HL-60/S4 treated with phorbol 12-myristate 13-acetate at 8.2 ng/mL for 4 days and 3 days (cell line): Measurements from ENCODE around the gene APOBR.
"Not testable (repeated sequence)": the region's sequence is repeated elsewhere in the genome, so short reads cannot be mapped to it uniquely, and the experiment has no call there.

ENCODE experiments used
- in situ Hi-C: fragments of 300-500 bp; cut with MboI; formaldehyde crosslinking; loops from 2 replicates; pipeline ENCODE4 v1.15.0; 2022; ENCODE audit warnings: low sequenced_read_pairs

The APOBR gene, protein sequence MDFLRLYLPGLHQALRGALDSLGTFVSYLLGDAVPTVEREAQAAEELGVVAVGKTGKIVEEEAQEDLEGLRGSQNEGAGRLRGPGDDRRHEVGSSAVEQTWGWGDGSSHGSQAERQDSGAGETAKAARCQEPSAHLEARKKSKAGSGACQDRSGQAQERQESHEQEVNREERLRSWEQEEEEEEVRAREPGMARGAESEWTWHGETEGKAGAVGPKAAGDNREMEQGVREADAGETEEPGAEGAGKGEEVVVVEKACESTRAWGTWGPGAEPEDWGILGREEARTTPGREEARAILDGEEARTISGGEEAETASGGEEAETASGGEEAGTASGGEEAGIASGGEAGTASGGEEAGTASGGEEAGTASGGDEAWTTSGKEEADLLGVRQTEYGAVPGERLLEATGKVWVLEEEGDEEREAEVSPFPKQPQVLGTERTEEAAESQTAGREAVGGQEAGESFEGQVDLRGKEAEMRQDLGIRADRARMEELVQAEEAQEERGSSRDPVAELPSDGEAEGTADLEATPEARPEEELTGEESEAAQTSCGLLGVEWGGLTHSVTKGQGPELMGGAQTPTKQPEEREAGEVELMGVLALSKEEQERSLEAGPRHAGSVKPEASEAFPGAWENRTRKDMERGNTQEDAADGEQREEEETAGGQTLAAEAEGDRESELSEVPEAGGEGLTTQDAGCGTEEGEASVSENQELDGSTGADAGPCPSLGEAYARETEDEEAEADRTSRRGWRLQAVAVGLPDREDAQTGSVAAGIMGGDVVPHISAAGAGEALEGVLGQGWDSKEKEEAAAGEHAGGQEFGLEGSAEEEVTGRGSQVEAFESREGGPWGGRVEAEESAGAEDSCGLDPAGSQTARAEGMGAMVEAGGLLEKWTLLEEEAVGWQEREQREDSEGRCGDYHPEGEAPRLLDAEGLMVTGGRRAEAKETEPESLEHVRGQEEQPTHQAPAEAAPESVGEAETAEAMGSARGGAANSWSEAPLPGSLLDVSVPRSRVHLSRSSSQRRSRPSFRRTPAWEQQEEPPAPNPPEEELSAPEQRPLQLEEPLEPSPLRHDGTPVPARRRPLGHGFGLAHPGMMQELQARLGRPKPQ

DNA sequence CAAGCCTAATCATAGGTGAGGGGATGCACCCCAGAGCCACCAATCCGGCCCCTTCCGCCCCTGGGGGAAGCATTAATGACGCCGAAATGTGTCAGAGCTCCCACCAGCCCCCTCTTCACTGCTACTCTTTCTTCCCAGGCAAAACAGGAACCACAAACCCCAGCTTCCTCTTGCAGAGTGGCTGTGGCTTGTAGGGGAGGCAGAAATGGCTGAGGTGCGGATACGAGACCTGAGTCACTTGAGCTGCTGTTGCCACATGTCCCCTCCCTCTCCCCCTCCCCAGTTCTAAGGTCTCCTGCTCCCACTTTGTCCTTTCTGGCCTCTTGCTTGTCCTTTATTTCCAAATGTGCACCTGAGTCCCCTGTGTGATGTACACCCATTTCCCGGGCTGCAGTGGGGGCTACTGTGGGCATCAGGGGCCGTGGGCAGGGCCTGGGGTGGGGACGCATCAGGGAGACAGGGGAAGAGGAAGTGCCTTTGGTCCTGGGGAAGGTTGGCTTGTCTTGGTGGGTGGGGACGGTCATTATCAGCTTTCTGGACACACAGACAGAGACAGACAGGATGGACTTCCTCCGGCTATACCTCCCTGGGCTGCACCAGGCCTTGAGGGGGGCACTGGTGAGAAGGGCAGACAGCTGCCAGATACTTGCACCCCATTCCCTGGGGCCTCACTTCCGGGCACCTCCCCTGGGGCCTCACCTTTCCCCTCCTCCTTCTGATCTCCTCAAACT, at the start of gene APOBR:
Gene APOBR, plus strand, starts transcription at position 523 of the 731 bp plus-strand sequence. Its CDS starts 39 bp downstream, at position 562.
- in situ Hi-C loops: no loop called here

DNA sequence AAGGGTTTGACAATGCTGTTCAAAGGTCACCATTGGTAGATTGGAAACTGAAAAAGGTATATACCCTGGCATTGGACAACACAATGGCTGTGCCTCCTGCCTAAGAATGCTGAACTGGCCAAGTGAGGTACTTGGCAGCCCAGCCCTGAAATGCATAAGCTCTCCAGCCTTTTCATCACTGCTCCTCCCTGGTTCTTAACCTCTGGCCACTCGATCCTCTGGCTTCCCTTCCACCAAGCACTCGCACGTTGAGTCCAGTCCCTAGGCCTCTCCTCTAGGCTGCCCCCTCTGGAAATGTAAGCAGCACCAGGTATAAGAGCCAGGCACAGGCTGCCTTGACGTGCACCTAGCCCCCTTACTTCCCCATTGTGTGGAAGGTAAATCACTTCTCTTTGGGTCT, 48.1 kb upstream of the APOBR start:
- in situ Hi-C loops: not testable (repeated sequence)

DNA sequence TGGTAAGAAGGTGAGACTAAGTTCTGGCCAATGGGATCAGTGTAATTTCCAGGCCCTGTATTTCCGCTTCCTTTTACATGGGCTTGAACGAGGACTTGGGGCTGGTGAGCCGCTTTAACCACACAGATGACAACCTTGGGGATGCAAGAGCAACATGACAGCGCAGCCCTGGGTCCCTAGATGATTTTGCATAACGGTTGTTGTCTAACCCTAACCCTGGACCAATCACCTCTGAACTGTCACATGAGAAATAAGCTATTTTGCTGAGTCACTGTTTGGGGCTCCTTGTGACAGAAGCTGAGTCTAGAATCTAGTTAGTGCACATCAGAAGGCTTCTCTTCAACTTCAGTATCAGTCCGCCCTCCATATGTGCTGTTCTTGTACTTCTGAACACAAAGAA, 47.4 kb upstream of the APOBR start:
- in situ Hi-C loops: not testable (repeated sequence)

DNA sequence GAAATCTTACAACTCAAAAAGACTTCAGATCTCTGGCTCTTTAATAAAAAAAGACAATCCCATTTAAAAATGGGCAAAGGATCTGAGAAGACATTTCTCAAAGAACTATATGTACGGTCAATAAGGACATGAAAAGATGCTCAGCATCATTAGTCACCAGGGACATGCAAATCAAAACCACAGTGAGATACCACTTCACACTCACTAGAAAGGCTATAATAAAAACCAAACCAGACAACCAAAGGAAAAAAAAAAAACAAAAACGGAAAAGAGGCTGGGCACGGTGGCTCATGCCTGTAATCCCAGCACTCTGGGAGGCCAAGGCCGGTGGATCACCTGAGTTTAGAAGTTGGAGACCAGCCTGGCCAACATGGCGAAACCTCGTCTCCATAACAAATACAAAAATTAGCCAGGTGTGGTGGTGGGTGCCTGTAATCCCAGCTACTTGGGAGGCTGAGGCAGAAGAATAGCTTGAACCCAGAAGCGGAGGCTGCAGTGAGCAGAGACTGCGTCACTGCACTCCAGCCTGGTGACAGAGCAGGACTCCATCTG, 20.7 kb upstream of the APOBR start:
- in situ Hi-C loops: no loop called here

DNA sequence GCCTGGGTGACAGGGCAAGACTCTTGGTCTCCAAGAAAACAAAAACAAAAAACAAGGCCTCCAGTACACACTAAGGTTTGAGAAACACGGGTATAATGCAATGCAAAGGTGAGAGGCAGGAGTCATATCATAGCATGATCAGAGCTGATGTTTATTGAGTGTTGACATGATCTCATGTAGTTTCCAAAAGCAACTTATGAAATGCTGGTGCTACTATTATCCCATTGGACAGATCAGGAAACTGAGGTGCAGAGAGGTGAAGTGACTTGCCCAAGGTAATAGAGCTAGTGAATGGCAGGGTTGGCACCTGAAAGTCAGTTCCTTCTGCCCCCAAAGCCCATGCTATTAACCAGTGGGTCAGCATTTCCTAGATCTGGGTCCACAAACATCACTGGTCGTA, 19.2 kb upstream of the APOBR start:
- in situ Hi-C loops: no loop called here

DNA sequence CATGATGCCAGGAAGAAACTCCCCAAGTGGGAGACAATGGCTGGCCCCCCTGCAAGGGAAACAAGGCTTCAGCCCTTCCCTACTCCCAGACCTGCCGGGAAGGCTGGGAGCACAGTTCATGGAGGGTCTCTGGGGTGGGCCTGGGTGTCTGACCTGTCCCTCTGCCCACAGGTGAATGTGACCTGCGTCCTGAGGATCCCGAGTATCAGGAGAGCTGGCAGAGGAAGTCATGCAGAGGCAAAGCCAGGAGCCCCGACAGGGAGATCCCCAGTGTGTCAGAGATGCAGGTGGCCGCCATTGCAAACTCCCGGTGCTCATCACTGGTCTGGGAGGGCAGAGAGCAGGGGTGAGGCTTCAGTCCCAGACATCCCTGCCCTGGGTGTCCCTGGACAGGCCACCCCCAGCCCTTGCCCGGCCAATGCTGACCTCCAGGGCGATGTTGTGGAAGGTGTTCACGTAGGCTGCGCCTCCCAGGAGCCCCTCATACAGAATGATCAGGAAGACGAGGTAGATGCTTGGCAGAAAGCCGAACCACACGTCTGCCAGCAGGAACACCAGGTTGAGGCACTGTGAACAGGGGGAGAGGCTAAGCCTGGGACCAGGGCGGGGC, 17.0 kb upstream of the APOBR start:
- in situ Hi-C loops: no loop called here

DNA sequence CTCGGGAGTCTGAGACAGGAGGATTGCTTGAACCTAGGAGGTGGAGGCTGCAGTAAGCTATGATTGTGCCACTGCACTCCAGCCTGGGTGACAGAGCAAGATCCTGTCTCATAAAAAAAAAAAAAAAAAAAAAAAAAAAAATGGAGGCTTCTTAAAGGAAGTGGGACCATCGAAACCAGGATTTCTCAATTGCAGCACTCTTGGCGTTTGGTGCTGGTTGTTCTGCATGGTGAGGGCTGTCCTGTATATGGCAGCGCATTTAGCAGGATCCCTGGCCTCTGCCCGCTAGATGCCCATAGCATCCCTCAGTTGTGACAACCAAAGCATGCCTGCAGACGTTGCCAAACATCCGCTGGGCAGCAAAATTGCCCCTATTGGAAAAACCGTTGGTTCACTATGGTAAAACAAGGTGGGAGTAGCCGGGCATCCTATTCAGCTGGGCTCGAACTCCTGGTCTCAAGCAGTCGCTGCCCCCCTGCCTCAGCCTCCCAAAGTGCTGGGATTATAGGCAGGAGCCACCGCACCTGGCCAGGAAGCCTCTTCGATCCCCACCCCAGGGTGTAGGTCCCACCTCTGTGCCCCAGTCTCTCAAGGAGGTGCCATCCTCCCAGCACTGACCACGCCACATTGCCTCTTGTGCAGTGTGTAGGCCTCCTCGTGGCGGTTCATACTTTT, 15.8 kb upstream of the APOBR start:
- in situ Hi-C loops: no loop called here

DNA sequence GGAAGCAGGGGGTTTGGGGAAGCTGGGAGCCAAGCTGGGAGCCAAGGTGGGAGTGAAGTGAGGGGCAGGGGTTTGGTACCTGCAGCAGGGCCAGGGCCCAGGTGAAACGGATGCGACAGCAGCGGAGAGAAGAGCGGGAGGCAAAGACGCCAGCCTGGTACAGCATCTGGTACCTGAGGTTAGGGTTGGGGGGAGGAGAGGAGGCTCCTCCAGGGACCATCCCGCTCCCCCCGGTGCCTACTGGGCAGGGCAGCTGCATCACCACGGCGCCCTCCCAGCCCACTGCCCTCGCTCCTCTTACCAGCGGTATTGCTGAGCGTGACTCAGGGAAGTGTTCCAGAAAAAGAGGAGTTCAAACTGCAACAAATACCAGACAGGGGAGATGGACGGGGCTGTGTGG, 12.4 kb upstream of the APOBR start:
- in situ Hi-C loops: no loop called here

DNA sequence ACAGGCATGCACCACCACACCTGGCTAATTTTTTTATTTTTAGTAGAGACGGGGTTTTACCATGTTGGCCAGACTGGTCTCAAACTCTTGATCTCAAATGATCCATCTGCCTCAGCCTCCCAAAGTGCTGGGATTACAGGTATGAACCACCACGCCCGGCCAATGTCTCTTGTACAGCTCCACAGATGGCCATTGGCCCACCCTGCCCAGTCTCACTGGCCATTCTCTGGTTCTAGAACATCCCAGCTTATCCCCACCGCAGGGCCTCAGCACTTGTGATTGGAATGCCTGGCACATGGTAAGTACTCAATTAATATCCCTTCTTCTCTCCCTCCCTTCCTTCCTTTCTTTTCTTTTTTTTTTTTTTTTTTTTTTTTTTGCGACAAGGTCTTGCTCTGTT, 11.1 kb upstream of the APOBR start:
- in situ Hi-C loops: not testable (repeated sequence)

DNA sequence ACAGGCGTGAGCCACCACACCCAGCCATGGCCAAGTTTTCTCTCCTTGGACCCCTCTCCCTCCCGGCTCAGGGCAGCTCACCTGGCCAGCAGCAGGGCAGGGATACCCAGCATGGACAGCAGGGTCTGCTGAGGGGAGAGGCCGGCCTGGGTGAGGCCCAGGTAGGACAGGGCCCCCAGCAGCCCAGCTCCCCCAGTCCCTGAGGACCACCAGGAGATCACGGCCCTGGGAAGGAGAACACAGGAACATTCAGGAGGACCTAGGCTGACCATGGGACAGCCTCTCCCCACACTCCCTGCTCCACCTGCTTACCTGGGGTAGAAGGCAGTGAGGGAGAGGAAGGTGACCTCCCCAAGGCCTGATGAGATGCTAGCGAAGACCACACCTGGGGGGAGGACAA, 8.2 kb upstream of the APOBR start:
- in situ Hi-C loops: no loop called here

DNA sequence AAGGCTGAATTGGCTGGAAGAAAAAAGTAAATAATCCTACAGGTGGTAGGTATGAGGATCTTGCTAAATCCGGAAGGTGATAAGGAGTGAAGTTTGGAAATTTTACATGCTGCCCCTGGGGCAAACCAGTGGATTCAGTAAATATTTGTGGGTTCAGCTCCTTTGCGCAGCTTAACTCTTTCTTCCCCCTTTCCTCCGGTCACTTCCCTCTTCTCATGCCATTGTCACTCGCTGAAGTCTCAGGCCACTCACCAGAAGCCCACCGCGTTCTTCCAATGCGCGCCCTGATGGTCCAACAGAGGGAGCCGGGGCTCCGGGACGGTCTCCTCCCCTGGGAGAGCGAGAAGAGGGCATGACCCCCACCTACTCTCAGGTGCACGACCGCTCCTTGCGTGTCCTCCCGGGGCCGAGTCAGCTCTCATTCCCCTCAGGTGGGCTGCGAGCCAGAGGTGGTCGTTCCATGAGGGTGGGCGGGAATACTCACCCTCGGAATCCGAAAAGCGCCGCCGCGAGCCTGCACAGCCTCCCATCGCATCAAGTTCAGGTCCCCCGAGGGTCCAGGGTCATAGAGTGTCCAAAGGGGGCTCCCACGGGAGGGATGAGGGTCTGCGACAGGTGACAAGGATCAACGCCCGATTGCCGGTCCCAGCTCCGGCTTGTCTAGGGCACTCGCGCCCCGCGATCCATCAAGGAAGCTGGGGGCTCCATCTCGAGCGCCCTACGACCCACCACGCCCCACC, 3.0 kb upstream of the APOBR start:
- in situ Hi-C loops: no loop called here

DNA sequence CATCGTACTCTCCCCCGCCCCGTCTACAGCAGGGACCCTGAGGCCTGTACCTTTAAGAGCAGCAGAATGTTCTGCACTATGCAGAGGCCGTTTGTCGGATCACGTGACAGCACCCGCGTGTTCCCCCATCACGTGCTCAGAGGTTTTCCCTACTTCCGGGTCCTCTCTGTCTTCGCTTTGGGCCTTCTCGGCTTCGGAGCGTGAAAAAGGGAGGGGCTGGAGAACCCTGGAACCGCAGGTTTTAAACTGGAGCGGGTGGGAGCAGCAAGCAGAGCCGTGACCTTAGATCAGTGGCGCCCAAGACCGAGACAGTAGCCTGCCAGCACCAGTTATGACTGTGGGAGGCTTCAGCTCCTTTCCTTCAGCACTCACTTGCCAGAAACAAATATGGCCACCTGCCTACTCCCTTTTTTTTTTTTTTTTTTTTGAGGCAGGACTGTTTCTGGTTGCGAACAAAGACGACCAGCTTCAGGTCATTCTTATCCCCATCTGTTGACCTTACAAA, 2.4 kb upstream of the APOBR start, which contains the start of gene CLN3:
Gene CLN3, minus strand, starts transcription at position 105 of the 505 bp plus-strand sequence. CDS start 315 bp downstream, outside the sequence.
- in situ Hi-C loops: no loop called here

DNA sequence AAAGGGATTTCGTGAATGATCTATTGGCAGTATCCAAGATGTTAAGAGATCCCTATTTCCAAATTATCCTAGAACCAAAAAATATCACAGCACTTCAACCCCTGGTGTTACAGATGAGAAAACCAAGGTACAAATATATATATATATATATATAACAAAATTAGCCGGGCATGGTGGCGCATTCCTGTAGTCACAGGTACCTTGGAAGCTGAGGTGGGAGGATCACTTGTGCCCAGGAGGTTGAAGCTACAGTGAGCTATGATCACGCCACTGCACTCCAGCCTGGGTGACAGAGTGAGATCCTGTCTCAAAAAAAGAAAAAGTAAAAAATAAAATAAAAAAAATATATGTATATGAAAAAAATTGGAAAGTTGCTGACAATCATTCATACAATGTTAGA, 1.9 kb upstream of the APOBR start:
- in situ Hi-C loops: no loop called here

DNA sequence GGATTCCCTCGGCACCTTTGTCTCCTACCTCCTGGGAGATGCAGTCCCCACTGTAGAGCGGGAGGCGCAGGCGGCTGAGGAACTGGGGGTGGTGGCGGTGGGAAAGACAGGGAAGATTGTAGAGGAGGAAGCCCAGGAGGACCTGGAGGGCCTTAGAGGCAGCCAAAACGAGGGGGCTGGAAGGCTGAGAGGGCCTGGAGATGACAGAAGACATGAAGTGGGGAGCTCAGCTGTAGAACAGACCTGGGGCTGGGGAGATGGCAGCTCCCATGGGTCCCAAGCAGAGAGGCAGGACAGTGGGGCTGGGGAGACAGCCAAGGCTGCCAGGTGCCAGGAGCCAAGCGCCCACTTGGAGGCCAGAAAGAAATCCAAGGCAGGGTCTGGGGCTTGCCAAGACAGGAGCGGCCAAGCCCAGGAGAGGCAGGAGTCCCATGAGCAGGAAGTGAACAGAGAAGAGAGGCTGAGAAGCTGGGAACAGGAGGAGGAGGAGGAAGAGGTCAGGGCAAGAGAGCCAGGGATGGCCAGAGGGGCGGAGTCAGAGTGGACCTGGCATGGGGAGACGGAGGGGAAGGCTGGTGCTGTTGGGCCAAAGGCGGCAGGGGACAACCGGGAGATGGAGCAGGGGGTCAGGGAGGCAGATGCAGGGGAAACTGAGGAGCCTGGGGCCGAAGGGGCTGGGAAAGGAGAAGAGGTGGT, 803 bp downstream of the APOBR start:
- in situ Hi-C loops: no loop called here

DNA sequence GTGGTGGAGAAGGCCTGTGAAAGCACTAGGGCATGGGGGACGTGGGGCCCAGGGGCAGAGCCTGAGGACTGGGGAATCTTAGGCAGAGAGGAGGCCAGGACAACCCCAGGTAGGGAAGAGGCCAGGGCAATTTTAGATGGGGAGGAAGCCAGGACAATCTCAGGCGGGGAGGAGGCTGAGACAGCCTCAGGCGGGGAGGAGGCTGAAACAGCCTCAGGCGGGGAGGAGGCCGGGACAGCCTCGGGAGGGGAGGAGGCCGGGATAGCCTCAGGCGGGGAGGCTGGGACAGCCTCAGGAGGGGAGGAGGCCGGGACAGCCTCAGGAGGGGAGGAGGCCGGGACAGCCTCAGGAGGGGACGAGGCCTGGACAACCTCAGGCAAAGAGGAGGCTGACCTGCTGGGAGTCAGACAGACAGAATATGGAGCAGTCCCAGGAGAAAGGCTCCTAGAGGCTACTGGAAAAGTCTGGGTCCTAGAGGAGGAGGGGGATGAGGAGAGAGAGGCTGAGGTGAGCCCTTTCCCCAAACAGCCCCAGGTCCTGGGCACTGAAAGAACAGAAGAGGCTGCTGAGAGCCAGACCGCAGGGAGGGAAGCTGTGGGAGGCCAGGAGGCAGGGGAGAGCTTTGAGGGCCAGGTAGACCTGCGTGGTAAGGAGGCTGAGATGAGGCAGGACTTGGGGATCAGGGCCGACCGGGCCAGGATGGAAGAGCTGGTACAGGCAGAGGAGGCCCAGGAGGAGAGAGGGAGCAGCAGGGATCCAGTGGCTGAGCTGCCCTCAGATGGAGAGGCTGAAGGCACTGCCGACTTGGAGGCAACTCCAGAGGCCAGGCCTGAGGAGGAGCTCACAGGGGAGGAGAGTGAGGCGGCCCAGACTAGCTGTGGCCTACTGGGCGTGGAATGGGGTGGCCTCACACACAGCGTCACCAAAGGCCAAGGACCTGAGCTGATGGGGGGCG, 1.6 kb downstream of the APOBR start:
- in situ Hi-C loops: no loop called here

DNA sequence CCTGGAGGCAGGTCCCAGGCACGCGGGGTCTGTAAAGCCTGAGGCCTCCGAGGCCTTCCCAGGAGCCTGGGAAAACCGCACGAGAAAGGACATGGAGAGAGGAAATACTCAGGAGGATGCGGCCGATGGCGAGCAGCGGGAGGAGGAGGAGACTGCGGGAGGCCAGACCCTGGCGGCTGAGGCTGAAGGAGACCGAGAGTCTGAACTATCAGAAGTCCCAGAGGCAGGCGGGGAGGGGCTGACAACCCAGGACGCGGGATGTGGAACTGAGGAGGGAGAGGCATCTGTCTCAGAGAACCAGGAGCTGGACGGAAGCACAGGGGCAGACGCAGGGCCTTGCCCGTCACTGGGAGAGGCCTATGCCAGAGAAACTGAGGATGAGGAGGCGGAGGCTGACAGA, 2.4 kb downstream of the APOBR start:
- in situ Hi-C loops: no loop called here

DNA sequence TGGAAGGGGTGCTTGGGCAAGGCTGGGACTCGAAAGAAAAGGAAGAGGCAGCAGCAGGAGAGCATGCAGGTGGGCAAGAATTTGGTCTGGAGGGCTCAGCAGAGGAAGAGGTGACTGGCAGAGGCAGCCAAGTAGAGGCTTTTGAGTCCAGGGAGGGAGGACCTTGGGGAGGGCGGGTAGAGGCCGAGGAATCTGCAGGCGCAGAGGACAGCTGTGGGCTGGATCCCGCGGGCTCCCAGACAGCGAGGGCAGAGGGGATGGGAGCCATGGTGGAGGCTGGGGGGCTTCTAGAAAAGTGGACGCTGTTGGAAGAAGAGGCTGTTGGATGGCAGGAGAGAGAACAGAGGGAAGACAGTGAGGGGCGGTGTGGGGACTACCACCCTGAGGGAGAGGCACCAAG, 2.9 kb downstream of the APOBR start:
- in situ Hi-C loops: no loop called here
